Peyer's patch (tissue), 4 donors: ENCODE results near the gene PEDS1.

ENCODE experiments used
- CTCF ChIP-seq, 6 experiments: fragments of 450-650 bp in 4 of 6; fragments of 200-600 bp in 2 of 6; sonication (generic) in 1 of 6; IDR thresholded peaks; one replicate each; pipeline ENCODE4 v1.5.1; 2017 to 2019; ENCODE audit warnings: antibody characterized with exemption in 6 of 6, mild to moderate bottlenecking in 3 of 6, moderate library complexity in 1 of 6
- POLR2A ChIP-seq, 2 donors: fragments of 450-650 bp; IDR thresholded peaks; one replicate each; pipeline ENCODE4 v1.5.1; 2017; ENCODE audit warnings: antibody characterized with exemption in 2 of 2, mild to moderate bottlenecking in 2 of 2, moderate library complexity in 2 of 2

- TF ChIP-seq CTCF (IDR thresholded peaks at IDR 0.05) (no peak), POLR2A (IDR thresholded peaks at IDR 0.05) (no peak)
Measured at GRCh38 chr20:50197463-50198179, 44.1 kb upstream of the PEDS1 start.
